ENCODE measurements around the gene TREX2. TPM values are rescaled to one million over a fixed set of nuclear protein-coding genes. Genes with fewer than 3 reads are reported as not detected.

Gene TREX2
- polyA plus RNA-seq, 1 donor from 2014 or later: not detected

- Histone ChIP-seq H3K9ac (ENCODE audit: low read length) (no peak overlapping the region), H3K9me3 (ENCODE audit: low read length) (no peaks in the 10 kb centered on the region), H3K4me3 (ENCODE audit: low read length) (no peak overlapping the region), H4K20me1 (ENCODE audit: insufficient read depth) (no peaks in the 10 kb centered on the region), H3K4me2 (ENCODE audit: low read length) (no peak overlapping the region), H3K27me3 (ENCODE audit: insufficient read depth, low read depth, low read length) (no peaks in the 10 kb centered on the region), H3K36me3 (ENCODE audit: insufficient read depth, low read length) (no peaks in the 10 kb centered on the region), H3F3A (ENCODE audit: insufficient read depth, low read length, poor library complexity, severe bottlenecking) (no peaks in the 10 kb centered on the region), H2AFZ (ENCODE audit: low read depth, low read length) (no peak overlapping the region), H3K79me2 (replicated peaks; ENCODE audit: insufficient read depth, low read length) (no peaks in the 10 kb centered on the region), H3K27ac (ENCODE audit: low read length) (no peak overlapping the region), H3K9me2 (ENCODE audit: insufficient read depth, low read length) (no peaks in the 10 kb centered on the region)
- TF ChIP-seq CTCF (IDR thresholded peaks at IDR 0.05; ENCODE audit: poor library complexity, severe bottlenecking): no peak
- TF ChIP-seq EZH2 (IDR thresholded peaks at IDR 0.05; ENCODE audit: borderline replicate concordance, insufficient read depth, low read length, poor library complexity, severe bottlenecking): no peak
Measured at GRCh38 chrX:153446950-153447580, 1.2 kb upstream of the TREX2 start.

GRCh38 chrX:153446636-153446936 lies 730 bp upstream of the TREX2 start:
- no peak for TF ChIP-seq TAF1 (IDR thresholded peaks at IDR 0.05; ENCODE audit: low read depth)
- no peak for TF ChIP-seq CTCF (IDR thresholded peaks at IDR 0.05; ENCODE audit: poor library complexity, severe bottlenecking)
- TF ChIP-seq EZH2 (IDR thresholded peaks at IDR 0.05; ENCODE audit: borderline replicate concordance, insufficient read depth, low read length, poor library complexity, severe bottlenecking): no peak
- no peaks in the 10 kb centered on the region for H3K9me3 ChIP-seq (ENCODE audit: low read length)
- H3K4me2 ChIP-seq (ENCODE audit: low read length): no peak overlapping the region
- no peaks in the 10 kb centered on the region for H3K79me2 ChIP-seq (replicated peaks; ENCODE audit: insufficient read depth, low read length)
- H2AFZ ChIP-seq (ENCODE audit: low read depth, low read length): no peak overlapping the region
- H3K9me2 ChIP-seq (ENCODE audit: insufficient read depth, low read length): no peaks in the 10 kb centered on the region
- no peaks in the 10 kb centered on the region for H3F3A ChIP-seq (ENCODE audit: insufficient read depth, low read length, poor library complexity, severe bottlenecking)
- H4K20me1 ChIP-seq (ENCODE audit: insufficient read depth): no peaks in the 10 kb centered on the region
- H3K27me3 ChIP-seq (ENCODE audit: insufficient read depth, low read depth, low read length): no peaks in the 10 kb centered on the region
- no peak overlapping the region for H3K9ac ChIP-seq (ENCODE audit: low read length)
- no peak overlapping the region for H3K4me3 ChIP-seq (ENCODE audit: low read length)
- no peak overlapping the region for H3K27ac ChIP-seq (ENCODE audit: low read length)
- H3K36me3 ChIP-seq (ENCODE audit: insufficient read depth, low read length): no peaks in the 10 kb centered on the region

GRCh38 chrX:153445106-153445855 lies 575 bp downstream of the TREX2 start:
- Histone ChIP-seq H3K4me2 (ENCODE audit: low read length) (no peak overlapping the region), H3K9me2 (ENCODE audit: insufficient read depth, low read length) (no peaks in the 10 kb centered on the region), H3K27me3 (ENCODE audit: insufficient read depth, low read depth, low read length) (no peaks in the 10 kb centered on the region), H3K9me3 (ENCODE audit: low read length) (no peaks in the 10 kb centered on the region), H3F3A (ENCODE audit: insufficient read depth, low read length, poor library complexity, severe bottlenecking) (no peaks in the 10 kb centered on the region), H3K27ac (ENCODE audit: low read length) (no peak overlapping the region), H3K36me3 (ENCODE audit: insufficient read depth, low read length) (no peaks in the 10 kb centered on the region), H4K20me1 (ENCODE audit: insufficient read depth) (no peaks in the 10 kb centered on the region), H3K4me3 (ENCODE audit: low read length) (no peak overlapping the region), H3K9ac (ENCODE audit: low read length) (no peak overlapping the region), H3K79me2 (replicated peaks; ENCODE audit: insufficient read depth, low read length) (no peaks in the 10 kb centered on the region), H2AFZ (ENCODE audit: low read depth, low read length) (no peak overlapping the region)
- TF ChIP-seq POLR2AphosphoS5 (IDR thresholded peaks at IDR 0.05) (no peak), TAF1 (IDR thresholded peaks at IDR 0.05; ENCODE audit: low read depth) (no peak), EZH2 (IDR thresholded peaks at IDR 0.05; ENCODE audit: borderline replicate concordance, insufficient read depth, low read length, poor library complexity, severe bottlenecking) (no peak), EP300 (conservative IDR thresholded peaks at IDR 0.05; ENCODE audit: poor library complexity, severe bottlenecking) (no peak), SMC3 (conservative IDR thresholded peaks at IDR 0.05; ENCODE audit: poor library complexity) (no peak), CTCF (IDR thresholded peaks at IDR 0.05; ENCODE audit: poor library complexity, severe bottlenecking) (no peak), MXI1 (conservative IDR thresholded peaks at IDR 0.05; ENCODE audit: poor library complexity, severe bottlenecking) (no peak), RAD21 (conservative IDR thresholded peaks at IDR 0.05) (no peak), REST (IDR thresholded peaks at IDR 0.05; ENCODE audit: borderline replicate concordance) (no peak)
